Measurements from ENCODE around the gene MAP1LC3A.

The MAP1LC3A gene

GRCh38 chr20:34525709-34526416, 32.7 kb upstream of the MAP1LC3A start:
- Histone ChIP-seq H3K9me2 (replicated peaks; ENCODE audit: insufficient read depth, low read length) (no peaks in the 10 kb centered on the region), H3K4me3 (ENCODE audit: insufficient read depth, low read length, poor library complexity, severe bottlenecking) (no peak overlapping the region), H3K4me2 (ENCODE audit: low read depth, low read length, poor library complexity, severe bottlenecking) (no peak overlapping the region), H3K79me2 (ENCODE audit: insufficient read depth, low read length) (peaks cover 42% of the 10 kb centered on the region), H2AFZ (ENCODE audit: low read depth, low read length, severe bottlenecking) (no peak overlapping the region), H3K27ac (ENCODE audit: low read depth, low read length) (no peak overlapping the region), H3K9me3 (ENCODE audit: insufficient read depth, low read length) (no peaks in the 10 kb centered on the region), H3K27me3 (ENCODE audit: low read length) (no peaks in the 10 kb centered on the region), H3K9ac (ENCODE audit: low read length) (no peak overlapping the region), H4K20me1 (ENCODE audit: low read depth, low read length) (no peaks in the 10 kb centered on the region), H3K36me3 (ENCODE audit: low read length) (no peaks in the 10 kb centered on the region), H3F3A (ENCODE audit: insufficient read depth) (no peaks in the 10 kb centered on the region)
- TF ChIP-seq, protein P1, sequence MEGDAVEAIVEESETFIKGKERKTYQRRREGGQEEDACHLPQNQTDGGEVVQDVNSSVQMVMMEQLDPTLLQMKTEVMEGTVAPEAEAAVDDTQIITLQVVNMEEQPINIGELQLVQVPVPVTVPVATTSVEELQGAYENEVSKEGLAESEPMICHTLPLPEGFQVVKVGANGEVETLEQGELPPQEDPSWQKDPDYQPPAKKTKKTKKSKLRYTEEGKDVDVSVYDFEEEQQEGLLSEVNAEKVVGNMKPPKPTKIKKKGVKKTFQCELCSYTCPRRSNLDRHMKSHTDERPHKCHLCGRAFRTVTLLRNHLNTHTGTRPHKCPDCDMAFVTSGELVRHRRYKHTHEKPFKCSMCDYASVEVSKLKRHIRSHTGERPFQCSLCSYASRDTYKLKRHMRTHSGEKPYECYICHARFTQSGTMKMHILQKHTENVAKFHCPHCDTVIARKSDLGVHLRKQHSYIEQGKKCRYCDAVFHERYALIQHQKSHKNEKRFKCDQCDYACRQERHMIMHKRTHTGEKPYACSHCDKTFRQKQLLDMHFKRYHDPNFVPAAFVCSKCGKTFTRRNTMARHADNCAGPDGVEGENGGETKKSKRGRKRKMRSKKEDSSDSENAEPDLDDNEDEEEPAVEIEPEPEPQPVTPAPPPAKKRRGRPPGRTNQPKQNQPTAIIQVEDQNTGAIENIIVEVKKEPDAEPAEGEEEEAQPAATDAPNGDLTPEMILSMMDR (IDR thresholded peaks at IDR 0.05; ENCODE audit: insufficient read depth, low read length, poor library complexity, severe bottlenecking): no peak
- TF ChIP-seq EZH2phosphoT487 (conservative IDR thresholded peaks at IDR 0.05; ENCODE audit: low read length): no peak

DNA sequence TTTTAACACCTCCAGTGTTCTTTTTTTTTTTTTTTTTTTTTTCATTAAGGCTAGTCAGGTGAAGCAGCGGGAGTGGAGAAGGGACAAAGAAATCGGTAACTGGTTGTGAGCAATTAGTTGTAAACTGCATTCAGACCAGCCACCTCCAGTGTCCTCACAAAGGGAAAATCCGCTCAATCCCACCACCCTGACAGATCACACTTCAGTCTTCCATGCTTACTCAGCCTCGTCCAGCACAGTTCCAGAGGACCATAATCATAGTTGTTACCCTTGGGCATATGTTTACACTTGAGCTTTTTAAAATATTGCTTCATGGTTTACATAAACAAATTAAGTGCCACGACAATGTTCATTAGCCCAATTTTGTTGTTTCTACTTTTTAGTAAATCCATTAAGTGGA, 32.1 kb upstream of the MAP1LC3A start:
- Histone ChIP-seq H3K4me2 (ENCODE audit: low read depth, low read length, poor library complexity, severe bottlenecking) (no peak overlapping the region), H3K9ac (ENCODE audit: low read length) (no peak overlapping the region), H3K27ac (ENCODE audit: low read depth, low read length) (no peak overlapping the region), H3K9me3 (ENCODE audit: insufficient read depth, low read length) (no peaks in the 10 kb centered on the region), H3K36me3 (ENCODE audit: low read length) (no peaks in the 10 kb centered on the region), H3K4me3 (ENCODE audit: insufficient read depth, low read length, poor library complexity, severe bottlenecking) (no peak overlapping the region), H3F3A (ENCODE audit: insufficient read depth) (no peaks in the 10 kb centered on the region), H3K27me3 (ENCODE audit: low read length) (no peaks in the 10 kb centered on the region), H4K20me1 (ENCODE audit: low read depth, low read length) (no peaks in the 10 kb centered on the region), H3K79me2 (ENCODE audit: insufficient read depth, low read length) (peaks cover 38% of the 10 kb centered on the region), H3K9me2 (replicated peaks; ENCODE audit: insufficient read depth, low read length) (no peaks in the 10 kb centered on the region), H2AFZ (ENCODE audit: low read depth, low read length, severe bottlenecking) (no peak overlapping the region)
- TF ChIP-seq, protein P1 (IDR thresholded peaks at IDR 0.05; ENCODE audit: insufficient read depth, low read length, poor library complexity, severe bottlenecking): no peak
- TF ChIP-seq EZH2phosphoT487 (conservative IDR thresholded peaks at IDR 0.05; ENCODE audit: low read length): no peak

DNA sequence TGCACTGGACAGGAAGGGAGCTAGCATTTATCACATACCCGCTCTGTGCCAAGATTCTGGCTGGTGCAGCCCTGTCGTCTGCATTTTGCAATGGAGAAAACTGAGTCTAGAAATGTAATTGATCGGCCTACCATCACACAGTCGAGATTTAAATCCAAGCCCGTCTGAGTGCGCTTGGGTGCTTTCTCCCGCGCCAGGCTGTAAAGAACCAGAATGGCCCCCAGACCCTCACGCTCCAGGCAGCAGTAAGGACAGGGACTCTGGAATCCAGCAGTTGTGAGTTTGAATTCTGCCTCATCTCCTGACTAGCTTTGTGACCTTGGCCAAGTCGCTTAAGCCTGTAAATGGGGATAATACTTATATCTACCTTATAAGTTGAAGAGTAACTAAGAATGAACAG, 31.5 kb upstream of the MAP1LC3A start:
- H3K79me2 ChIP-seq (ENCODE audit: insufficient read depth, low read length): peaks cover 32% of the 10 kb centered on the region
- H3K27ac ChIP-seq (ENCODE audit: low read depth, low read length): no peak overlapping the region
- H2AFZ ChIP-seq (ENCODE audit: low read depth, low read length, severe bottlenecking): no peak overlapping the region
- no peak overlapping the region for H3K9ac ChIP-seq (ENCODE audit: low read length)
- H3K36me3 ChIP-seq (ENCODE audit: low read length): no peaks in the 10 kb centered on the region
- H3F3A ChIP-seq (ENCODE audit: insufficient read depth): no peaks in the 10 kb centered on the region
- TF ChIP-seq, protein P1 (IDR thresholded peaks at IDR 0.05; ENCODE audit: insufficient read depth, low read length, poor library complexity, severe bottlenecking): no peak
- TF ChIP-seq EZH2phosphoT487 (conservative IDR thresholded peaks at IDR 0.05; ENCODE audit: low read length): no peak
- no peaks in the 10 kb centered on the region for H4K20me1 ChIP-seq (ENCODE audit: low read depth, low read length)
- no peaks in the 10 kb centered on the region for H3K9me2 ChIP-seq (replicated peaks; ENCODE audit: insufficient read depth, low read length)
- H3K27me3 ChIP-seq (ENCODE audit: low read length): no peaks in the 10 kb centered on the region
- no peak overlapping the region for H3K4me2 ChIP-seq (ENCODE audit: low read depth, low read length, poor library complexity, severe bottlenecking)
- no peaks in the 10 kb centered on the region for H3K9me3 ChIP-seq (ENCODE audit: insufficient read depth, low read length)
- H3K4me3 ChIP-seq (ENCODE audit: insufficient read depth, low read length, poor library complexity, severe bottlenecking): no peak overlapping the region

All from SU-DHL-6 (cell line).